GM04504 (cell line): ENCODE results near the gene HOXD8.

ENCODE experiments used
- DNase-seq: peaks from one replicate; pipeline ENCODE4 v3.0.0-alpha.2; 2012; ENCODE audit warnings: low read depth

Gene HOXD8

DNA sequence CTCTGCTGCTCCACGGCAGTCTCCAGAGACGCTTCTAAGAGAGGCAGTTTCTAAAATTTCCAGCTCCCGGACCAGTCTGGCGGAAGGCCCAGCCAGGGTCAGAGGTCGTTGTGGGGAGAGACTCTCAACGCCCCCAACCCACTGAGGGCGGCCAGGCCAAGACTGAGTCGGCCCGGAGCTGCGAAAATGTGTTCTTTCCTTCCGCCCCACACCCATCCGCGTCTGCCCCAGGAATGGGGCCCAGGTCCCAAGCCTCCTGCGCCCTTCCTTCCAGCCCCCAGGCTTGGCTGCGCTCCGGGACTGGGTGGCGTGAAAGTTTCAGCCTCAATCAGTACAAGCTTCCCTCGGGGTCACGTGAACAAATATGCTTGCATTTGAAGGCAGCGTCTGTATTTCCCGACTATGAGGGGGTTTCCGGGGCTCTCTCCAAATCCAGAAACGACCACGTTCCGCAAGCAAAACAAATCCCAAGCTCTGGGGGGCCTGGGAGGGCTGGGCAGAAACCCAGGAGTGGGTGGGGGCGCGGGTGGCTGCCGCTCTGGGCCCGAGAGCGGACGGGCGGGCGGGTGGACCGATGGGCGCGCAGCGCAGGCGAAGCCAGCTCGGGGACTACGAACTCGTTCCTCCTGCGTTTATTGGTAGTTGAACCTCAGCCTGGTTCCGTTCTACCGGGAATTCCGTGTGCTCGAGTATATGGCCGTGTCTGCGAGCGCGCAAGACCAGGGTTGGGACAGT, 30.9 kb downstream of the HOXD8 start:
- DNase-seq = no peak

DNA sequence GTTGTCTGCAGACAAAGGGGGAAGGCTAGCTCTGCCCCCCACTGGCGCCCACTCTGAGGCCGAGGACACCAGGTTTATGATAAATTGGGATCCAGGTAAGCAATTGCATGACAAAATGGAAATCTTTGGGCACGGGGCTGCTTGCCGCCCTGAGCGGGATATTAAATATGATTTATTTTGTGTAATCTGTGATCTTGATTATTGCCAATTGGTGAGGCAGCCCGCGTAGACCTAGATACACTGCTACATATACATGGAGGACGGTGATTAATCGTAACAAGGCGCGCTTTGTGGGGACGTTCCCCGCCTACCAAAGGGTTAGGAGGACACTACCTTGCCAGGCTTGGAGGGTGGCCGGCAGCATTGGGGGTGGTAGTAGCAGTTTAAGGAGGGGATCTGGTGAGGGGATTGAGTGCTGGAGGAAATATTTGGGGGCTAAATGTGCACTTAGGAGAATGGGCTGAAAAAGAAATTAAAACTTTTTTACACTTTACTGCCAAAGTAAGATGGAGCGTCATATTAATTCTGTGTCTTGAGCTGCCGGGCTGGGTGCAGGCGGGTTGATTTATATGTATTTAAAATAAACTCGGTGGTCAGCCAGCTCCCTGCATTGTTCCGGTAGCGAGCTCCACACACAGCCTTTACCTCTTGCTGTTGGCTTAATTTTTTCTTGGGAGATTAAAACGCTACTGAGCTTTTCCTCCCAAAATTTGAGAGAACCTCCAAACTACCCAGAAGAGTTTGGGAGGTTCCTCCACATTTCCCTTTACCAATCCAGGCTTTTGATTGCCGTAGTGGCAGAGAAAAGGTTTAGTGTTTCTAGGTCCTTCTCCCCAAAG, 31.7 kb downstream of the HOXD8 start:
- DNase-seq = no peak

DNA sequence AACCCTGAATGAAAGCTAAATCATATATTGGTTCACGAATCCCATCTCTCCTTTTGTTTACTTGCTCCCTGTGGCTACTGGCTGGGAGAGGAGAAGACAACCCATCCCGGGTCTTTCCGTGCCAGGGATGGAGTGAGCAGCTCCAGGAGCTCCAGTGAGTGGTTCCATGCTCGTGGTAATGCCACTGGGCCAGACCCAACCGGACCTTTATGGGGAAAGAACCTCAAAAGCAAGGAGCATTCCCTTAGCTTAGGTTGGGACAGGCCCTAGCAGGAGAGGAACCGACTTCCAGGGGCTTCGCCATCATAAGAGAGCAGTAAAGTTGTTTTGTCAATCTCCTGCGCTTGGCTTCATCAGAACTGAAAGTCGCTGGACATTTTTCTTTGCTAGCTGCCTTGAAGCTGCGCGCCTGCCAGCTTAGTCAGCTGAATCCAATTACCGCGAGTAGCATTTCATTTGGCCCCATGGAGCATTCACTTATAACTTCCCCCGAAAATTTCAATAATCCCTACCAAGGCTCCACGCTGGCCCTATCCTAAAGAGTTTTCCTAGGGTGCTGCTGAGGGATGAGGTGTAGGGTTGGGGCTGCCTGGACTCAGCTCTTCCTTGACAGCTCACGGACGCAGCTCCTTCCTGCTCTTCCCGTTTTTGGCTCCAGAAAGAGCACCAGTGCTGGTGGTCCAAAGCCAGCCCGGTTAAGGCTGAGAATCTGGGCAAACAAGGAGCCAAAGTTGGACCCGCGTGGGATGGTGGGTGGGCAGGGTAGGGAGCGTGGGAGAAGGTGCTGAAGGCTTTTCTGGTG, 32.5 kb downstream of the HOXD8 start:
- DNase-seq = no peak

DNA sequence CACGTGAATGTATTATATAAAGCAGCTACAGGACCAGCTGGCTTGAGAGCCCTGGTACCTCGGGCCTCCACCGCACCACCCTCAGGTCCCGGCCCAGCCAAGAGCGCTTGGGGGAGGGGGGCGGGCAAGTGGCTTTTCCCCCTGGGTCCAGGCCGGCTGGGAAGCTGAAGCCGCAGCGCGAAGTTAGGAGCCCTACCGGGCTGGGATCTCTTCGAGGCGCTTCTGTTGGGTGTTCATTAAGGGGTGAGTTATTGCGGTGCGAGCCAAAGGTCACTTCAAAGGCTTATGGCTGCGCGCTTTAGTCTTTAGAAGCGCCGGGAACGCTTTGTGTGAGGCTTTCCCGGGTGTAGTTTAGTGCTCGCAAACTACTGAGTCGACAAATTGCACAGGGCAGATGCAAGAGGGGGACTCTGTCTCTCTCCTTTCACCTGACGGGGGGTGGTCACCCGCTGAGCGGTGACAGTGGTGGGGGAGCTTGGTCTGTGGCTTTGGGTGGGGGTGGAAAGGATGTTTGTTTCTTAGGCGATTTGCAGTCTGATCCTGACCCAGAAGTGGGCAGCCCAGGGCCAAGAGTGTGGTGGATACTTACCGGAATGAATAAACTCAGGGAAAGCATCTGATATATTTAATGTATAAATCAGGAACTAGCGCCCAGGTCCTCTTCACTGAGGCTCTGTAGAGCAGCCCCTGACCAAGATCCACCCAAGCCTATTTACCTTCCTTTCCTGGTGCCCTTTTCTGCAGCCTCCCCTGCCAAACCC, 33.6 kb downstream of the HOXD8 start:
- no peak for DNase-seq

DNA sequence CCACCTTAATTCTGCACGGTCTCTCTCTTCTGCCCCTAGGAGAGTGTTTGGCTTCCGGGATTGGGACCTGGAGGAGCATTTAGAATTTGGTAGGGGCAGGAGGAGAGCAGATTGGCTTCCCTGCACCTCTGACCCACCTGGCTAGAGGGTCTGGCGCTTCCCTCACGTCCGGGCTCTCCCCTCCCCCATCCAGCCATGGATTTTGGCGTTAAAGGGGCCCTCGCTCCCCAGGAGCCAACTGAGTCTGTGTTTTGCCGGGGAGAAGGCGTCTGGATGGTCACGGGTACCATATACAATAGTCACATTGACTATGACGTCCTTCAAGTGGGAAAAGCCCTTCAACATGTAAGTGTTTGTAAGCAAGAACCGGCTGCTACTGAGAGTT, 34.2 kb downstream of the HOXD8 start:
- DNase-seq = no peak

DNA sequence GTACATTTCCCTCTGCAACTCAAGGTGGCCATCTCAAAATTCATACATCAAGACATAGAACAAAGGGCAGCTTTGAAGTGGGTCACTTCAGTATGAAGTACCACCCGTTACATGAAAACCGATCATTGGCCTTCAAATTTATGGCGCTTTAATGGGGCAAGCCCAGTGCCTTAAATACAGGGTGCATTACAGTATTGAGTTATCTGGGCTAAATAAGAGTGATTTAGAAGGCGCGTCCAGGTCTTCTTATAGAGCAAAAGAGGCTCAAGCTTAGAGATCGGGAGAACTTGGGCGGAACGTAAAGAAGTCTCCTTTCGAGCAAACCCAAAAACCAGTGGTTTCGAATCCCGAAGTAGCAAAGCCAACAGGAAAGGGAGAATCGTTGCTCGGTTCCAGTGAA, 34.7 kb downstream of the HOXD8 start:
- no peak for DNase-seq

DNA sequence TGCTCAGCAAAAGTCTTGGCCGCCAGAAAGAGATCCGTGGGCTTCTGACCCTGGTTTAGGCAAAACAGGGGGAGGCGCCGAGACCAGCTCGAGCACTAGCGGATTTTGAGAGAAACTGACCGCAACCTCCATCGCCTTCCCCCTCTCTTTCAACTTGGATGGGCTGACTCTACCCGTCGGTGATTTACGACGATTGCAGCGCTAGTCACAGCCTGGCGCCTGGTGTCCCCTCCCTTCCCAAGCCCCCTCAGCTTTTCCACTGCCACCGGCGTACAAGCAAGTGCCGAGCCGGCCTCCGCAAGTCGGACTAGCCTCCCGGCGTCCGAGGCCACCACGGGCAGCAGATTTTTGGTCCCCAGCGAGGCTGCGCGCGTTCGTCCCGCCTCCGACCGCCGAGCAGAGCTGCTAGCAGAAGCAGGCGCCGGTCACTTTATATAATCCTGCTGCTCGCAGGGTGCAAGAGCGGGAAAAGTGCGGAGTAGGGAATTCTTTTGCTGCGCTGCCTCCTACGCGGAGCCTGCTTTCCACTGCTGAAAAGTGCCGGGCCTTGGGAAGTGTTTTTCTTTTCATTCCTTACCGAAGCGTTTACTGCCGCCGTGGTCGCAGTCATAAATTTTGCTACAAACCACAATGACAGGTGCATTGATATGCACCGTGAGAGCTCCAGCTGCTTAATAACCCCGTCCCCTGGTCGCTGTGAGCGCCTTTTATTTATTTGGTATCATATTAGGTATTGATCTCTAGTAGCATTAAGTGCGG, 35.3 kb downstream of the HOXD8 start:
- DNase-seq = no peak

DNA sequence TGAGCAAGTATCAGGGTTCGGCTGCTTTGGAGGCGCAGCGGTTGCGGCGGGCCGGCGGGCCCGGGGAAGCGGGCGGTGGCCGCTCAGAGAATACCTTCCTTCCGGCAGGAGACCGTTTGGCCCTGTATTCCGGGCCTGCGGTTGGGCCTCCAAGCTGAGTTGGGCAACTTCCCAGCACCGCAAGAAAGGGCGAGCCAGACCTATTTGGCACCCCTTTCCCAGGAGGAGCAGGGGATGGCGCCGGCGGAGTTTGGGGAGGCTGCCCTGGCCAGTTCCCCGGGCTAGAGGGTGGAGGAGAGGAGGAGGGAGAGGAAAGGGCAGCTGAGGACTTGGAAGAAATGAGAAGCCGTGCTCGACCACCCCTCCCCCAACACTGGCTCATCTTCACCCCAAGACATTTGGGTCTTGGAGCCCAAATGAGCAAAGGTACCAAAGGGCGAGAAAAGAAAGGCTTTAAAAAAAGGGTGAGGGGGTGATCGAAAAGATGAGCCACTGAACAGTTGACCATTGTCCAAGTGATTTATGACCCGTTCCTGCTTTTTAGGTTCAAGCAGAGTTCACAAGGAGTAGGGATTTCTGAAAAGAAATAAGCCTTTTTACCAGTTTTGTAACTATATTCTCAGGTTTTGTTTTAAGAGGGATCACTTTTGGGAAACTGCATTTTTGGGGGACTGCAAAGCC, 36.0 kb downstream of the HOXD8 start:
- no peak for DNase-seq

DNA sequence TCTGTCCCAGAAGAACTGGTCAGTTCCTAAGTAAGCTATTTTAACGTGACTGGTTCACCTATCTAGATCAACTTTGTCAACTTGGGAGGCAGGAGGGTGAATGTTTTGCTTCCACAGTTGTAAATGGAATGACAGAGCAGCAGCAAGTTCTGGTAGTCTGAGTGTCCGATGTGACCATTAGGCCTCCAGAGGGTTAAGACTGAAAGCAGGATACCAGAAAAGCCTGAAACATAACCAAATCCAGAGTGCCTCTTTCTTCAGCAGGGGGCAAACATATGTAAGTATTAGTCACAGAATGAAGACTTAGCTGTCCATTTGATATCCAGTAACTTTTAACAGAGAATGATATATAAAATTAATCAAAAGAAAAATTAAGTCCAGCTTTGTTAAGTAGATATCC, 36.8 kb downstream of the HOXD8 start:
- no peak for DNase-seq

DNA sequence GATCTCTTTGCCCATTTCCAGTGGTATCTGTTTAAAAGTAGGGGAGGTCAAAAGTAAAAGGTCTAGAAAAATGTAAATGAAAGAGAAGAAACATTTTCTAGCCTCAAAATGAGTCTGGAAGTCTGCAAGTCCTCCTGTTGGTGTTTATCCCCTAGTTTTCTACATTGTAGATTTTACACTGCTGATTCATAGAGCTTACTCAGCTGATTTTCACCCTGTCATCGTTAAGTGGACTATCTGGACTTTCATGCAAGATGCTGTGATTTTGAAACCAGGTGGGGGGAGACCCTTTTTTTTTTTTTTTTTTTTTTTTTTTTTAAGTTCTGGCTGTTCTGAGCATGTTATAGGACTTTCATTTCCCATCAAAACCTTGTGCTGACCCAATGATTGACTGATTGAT, 37.9 kb downstream of the HOXD8 start:
- DNase-seq = no peak

DNA sequence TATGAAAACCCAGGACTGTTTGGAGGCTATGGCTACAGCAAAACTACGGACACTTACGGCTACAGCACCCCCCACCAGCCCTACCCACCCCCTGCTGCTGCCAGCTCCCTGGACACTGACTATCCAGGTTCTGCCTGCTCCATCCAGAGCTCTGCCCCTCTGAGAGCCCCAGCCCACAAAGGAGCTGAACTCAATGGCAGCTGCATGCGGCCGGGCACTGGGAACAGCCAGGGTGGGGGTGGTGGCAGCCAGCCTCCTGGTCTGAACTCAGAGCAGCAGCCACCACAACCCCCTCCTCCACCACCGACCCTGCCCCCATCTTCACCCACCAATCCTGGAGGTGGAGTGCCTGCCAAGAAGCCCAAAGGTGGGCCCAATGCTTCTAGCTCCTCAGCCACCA, 39.7 kb downstream of the HOXD8 start:
- DNase-seq = no peak

DNA sequence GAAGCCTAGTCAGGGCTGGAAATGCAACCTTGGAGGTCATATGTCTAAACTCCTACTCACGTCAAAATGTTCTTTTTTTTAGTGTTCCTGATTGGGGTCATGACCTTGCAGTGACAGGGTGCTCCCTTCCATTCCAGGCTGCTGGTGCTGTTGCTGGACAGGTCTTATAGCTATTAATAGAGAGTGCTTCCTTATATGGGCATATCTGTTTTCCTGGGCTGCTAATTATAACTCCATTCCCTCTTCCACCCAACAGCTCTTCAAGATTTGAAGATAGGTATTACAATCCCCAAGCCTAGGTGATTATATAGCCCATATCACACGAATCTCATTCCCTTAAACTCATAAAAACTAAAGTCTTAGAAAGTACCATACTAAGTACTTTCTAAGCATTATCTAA, 40.2 kb downstream of the HOXD8 start:
- no peak for DNase-seq

DNA sequence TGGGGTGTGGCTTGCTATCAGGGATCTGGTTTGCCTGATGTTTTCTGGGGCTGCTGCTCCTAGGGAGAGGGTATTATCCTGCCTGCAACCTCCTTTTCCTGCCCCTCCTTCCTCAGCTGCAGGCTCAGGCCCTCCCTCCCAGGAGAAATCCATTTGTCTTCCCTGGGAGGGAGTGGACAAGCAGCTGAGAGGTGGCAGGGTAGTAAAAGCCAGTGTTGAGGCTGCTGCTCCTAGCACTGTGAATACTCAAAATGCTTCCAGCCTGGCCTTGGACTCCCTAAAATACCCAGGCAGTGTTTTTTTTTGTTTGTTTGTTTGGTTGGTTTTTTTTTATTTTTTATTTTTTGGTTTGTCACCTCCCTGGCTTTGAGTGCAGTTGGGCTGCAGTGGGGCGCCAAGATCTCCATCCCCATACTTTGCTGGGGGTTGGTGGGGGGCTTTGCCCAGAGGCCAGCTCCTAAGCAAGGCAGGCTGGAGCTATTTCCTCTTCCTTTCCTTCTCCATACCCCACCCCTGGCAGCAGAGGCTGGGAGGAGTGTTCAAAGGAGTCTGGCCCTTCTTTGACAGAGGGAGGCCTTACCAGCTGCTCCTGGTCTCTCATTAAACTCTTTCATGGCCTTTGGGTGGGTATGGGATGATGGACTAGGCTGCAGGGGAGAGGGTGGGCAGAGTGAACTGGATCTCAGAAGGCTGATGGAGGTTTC, 41.2 kb downstream of the HOXD8 start:
- no peak for DNase-seq

DNA sequence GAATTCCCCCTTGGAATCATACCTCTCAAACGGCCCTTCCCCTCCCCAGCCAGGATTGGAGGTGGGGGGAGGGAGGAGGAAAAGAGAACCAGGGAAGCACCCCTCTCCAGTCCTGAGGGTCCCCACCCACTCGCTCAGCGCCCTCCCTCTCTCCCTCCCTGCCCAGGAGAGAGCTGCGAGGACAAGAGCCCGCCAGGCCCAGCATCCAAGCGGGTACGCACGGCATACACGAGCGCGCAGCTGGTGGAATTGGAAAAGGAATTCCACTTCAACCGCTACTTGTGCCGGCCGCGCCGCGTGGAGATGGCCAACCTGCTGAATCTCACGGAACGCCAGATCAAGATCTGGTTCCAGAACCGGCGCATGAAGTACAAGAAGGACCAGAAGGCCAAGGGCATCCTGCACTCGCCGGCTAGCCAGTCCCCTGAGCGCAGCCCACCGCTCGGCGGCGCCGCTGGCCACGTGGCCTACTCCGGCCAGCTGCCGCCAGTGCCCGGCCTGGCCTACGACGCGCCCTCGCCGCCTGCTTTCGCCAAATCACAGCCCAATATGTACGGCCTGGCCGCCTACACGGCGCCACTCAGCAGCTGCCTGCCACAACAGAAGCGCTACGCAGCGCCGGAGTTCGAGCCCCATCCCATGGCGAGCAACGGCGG, 42.0 kb downstream of the HOXD8 start:
- DNase-seq = no peak

DNA sequence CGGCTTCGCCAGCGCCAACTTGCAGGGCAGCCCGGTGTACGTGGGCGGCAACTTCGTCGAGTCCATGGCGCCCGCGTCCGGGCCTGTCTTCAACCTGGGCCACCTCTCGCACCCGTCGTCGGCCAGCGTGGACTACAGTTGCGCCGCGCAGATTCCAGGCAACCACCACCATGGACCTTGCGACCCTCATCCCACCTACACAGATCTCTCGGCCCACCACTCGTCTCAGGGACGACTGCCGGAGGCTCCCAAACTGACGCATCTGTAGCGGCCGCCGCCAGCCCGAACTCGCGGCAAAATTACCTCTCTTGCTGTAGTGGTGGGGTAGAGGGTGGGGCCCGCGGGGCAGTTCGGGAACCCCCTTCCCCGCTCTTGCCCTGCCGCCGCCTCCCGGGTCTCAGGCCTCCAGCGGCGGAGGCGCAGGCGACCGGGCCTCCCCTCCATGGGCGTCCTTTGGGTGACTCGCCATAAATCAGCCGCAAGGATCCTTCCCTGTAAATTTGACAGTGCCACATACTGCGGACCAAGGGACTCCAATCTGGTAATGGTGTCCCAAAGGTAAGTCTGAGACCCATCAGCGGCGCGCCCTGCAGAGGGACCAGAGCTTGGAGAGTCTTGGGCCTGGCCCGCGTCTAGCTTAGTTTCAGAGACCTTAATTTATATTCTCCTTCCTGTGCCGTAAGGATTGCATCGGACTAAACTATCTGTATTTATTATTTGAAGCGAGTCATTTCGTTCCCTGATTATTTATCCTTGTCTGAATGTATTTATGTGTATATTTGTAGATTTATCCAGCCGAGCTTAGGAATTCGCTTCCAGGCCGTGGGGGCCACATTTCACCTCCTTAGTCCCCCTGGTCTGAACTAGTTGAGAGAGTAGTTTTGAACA, 42.7 kb downstream of the HOXD8 start:
- no peak for DNase-seq

DNA sequence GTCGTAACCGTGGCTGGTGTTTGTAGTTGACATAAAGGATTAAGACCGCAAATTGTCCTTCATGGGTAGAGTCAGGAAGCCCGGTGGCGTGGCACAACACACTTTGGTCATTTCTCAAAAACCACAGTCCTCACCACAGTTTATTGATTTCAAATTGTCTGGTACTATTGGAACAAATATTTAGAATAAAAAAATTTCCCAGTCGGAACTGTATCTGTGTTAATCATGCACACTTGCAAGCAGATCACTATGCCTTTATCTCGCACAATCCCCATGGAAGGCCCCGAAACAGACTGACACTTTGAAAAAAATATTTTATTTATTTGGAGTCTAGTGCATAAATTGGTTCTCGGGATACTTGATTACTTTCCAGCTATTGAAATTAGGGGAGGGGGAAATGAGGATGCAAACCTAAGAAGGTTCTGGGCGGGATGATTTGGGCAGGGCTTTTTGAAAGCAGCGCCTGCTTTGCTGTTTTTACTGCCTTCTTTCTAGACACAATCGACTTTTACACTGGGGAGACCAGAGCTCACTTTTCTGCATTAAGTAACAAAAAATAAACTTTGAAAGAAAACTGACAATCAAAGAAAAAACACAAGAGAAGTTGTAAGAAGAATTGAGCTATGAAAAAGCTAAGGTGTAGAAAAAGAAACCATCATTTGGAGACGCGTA, 43.5 kb downstream of the HOXD8 start:
- DNase-seq = no peak

DNA sequence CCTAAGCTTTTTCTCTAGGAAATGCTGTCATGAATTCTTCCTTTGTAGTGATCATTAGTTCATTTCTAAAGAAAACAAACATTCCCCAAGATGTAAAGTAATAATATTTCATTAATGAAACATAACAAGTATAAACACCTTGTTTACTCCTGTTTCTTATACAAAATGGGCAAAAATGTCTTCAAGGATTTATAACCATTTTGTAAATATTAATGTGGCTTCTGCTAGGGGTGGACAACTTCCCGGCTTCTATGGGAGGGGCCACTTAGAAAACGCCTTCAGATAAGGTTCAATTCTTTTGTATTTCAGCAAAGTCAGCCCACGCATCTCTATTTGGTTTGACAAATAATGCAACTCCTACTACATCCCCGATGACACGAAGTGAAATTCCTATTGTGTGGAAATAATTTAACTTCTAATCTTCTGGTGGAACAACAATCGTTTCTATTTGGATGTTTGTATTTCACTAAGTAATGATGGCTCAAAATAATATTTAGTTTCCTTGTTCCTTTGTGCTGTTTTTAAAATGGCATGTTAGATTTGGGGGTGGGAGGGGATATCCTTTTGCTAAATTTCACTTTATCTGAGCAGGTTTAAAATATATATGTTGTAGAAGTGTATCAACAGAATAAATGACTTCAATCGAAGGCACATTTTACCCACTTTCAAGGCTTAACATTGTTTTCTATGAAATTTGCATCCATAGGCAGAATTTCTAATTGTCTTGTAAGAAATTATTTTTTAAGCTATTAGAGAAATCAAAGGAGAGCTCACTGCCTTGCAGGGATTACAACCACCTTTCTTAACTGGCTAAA, 44.3 kb downstream of the HOXD8 start:
- no peak for DNase-seq
